K562 (cell line): ENCODE results near the gene CD300LB. TPM values are rescaled to one million over a fixed set of nuclear protein-coding genes. Genes with fewer than 3 reads are reported as not detected.

Source experiments
- EP400 ChIP-seq: fragments of 450-650 bp; IDR thresholded peaks from 2 replicates; pipeline ENCODE4 v1.6.1; 2017; ENCODE audit warnings: antibody characterized with exemption, mild to moderate bottlenecking, moderate library complexity
- ETV6 ChIP-seq, 3 experiments: fragments of 150-350 bp in 1 of 3; sonication (generic) in 1 of 3; formaldehyde crosslinking in 1 of 3; IDR thresholded peaks; 2 replicates each; pipeline versions ENCODE4 v1.6.1 to v1.8.0; 2014 to 2022; ENCODE audit warnings: borderline replicate concordance in 2 of 3, low read depth in 2 of 3, antibody characterized with exemption in 1 of 3, low read length in 1 of 3, mild to moderate bottlenecking in 1 of 3, missing genetic modification reagents in 1 of 3
- FOSL1 ChIP-seq: fragments of 200-800 bp; sonication (Bioruptor generic); conservative IDR thresholded peaks from 2 replicates; pipeline ENCODE4 v1.6.1; 2016; ENCODE audit warnings: missing genetic modification characterization, missing compliant biosample characterization
- LARP7 ChIP-seq: fragments of 450-650 bp; IDR thresholded peaks from 2 replicates; pipeline ENCODE4 v1.6.1; 2016
- NCOA6 ChIP-seq: fragments of 450-650 bp; IDR thresholded peaks from 2 replicates; pipeline ENCODE4 v1.6.1; 2017; ENCODE audit warnings: mild to moderate bottlenecking
- NELFE ChIP-seq: IDR thresholded peaks from 2 replicates; pipeline ENCODE4 v1.6.1; 2011; ENCODE audit warnings: mild to moderate bottlenecking; ENCODE audit not compliant: insufficient read depth, insufficient read length
- NR2C1 ChIP-seq, 2 experiments: fragments of 450-650 bp; IDR thresholded peaks; 2 replicates each; pipeline ENCODE4 v1.6.1; 2017; ENCODE audit warnings: mild to moderate bottlenecking in 2 of 2, antibody characterized with exemption in 1 of 2, inconsistent platforms in 1 of 2, missing compliant biosample characterization in 1 of 2, missing genetic modification characterization in 1 of 2
- POLR2G ChIP-seq: fragments of 200-400 bp; formaldehyde crosslinking; IDR thresholded peaks from 2 replicates; pipeline ENCODE4 v1.6.1; 2017; ENCODE audit warnings: low read depth, mild to moderate bottlenecking, antibody characterized with exemption, low read length, moderate library complexity
- POLR2H ChIP-seq: IDR thresholded peaks from 2 replicates; pipeline ENCODE4 v1.6.1; 2016; ENCODE audit warnings: missing genetic modification characterization, low read depth, mild to moderate bottlenecking, control low read depth, missing compliant biosample characterization, moderate library complexity
- SMARCB1 ChIP-seq: IDR thresholded peaks from 2 replicates; pipeline ENCODE4 v1.6.1; 2011; ENCODE audit warnings: improper control_type of control experiment, low read depth; ENCODE audit not compliant: insufficient read length
- SRSF7 ChIP-seq: fragments of 200-400 bp; formaldehyde crosslinking; optimal IDR thresholded peaks from 2 replicates; pipeline ENCODE3; 2017; ENCODE audit warnings: mild to moderate bottlenecking, low read depth, low read length
- U2AF2 ChIP-seq: fragments of 200-400 bp; formaldehyde crosslinking; optimal IDR thresholded peaks from 2 replicates; pipeline ENCODE3; 2017; ENCODE audit warnings: low read depth, mild to moderate bottlenecking, low read length
- ZNF780A ChIP-seq: fragments of 250-450 bp; sonication (Bioruptor Pico); IDR thresholded peaks from 2 replicates; pipeline ENCODE4 v1.5.0; 2021; ENCODE audit warnings: mild to moderate bottlenecking
- polyA plus RNA-seq, 8 experiments: library from polyadenylated mRNA; depleted of rRNA in 4 of 8; stranded (reverse) in 5 of 8; unstranded in 3 of 8; fragments of >200 nt; fragmentation: Nextera tagmentation in 2 of 8; fragmentation: Illumina TruSeq in 1 of 8; extraction: Ambion mirVana in 2 of 8; extraction: Trizol in 1 of 8; gene quantifications; 2 replicates each; pipeline versions ENCODE4 v1.2.1 to v1.2.3, GENCODE V29; 2011 to 2014; ENCODE audit warnings: inconsistent platforms in 1 of 8, missing spikeins in 1 of 8
- total RNA-seq, 7 experiments: library from RNA; depleted of rRNA in 6 of 7; stranded (reverse); fragments of >200 nt in 6 of 7; fragmentation: Illumina TruSeq in 2 of 7; extraction: Trizol in 2 of 7; gene quantifications; 2 replicates each; pipeline versions ENCODE4 v1.2.1 to v1.2.3, GENCODE V29; 2011 to 2021; ENCODE audit warnings: low replicate concordance in 1 of 7
- TF ChIP-seq, protein P1 (sequence below), 2 experiments: fragments of 450-650 bp; formaldehyde crosslinking in 1 of 2; IDR thresholded peaks; 2 replicates each; pipeline versions ENCODE4 v1.4.0 to v1.6.1; 2014 to 2020; ENCODE audit warnings: mild to moderate bottlenecking in 2 of 2, borderline replicate concordance in 1 of 2, low read depth in 1 of 2
- TF ChIP-seq, protein P2 (sequence below): sonication (generic); formaldehyde crosslinking; IDR thresholded peaks from 2 replicates; pipeline ENCODE4 v1.9.0; 2022; ENCODE audit warnings: mild to moderate bottlenecking, missing genetic modification reagents
- TF ChIP-seq, protein P3 (sequence below): fragments of 250-450 bp; sonication (Bioruptor Pico); IDR thresholded peaks from 2 replicates; pipeline ENCODE4 v1.5.0; 2020; ENCODE audit warnings: mild to moderate bottlenecking, borderline replicate concordance

The CD300LB gene
- total and polyA plus RNA-seq, 9 of the 15 experiments (the other 6 are each of a cell fraction or from before 2014, with no cell fraction given): not detected

DNA sequence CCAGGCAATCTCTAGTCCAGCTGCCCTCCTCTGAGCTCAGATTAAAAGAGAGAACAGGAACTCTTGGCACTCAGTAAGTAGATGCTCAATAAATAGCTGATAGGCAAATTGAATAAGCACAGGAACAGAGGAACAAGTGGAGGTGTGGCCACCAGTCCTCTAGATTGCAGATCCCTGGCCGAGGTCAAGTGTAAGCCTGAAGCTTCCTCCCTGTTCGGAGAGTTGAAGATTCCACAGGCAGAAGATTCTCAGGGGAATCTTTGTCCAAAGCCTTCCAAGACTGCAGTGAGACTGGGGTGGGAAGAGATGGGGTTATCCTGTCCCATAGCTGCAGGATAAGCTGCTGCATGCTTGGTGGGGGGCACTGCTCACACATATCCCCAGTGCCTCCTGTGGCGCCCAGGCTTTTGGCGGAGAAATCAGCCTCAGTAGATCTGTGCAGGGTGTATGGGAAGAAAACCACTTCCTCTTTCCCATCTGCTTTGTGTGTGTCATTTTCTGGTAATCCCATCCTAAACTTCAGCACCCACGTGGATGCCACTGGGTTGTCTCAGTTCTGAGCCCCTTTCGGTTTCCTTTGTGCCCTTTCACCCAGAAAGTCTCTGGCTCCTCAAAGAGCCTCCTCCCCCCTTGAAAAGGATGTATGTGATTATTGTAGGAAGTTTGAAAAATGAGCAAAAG is 52.7 kb downstream of the CD300LB start (continued):
- TF ChIP-seq, protein P1, sequence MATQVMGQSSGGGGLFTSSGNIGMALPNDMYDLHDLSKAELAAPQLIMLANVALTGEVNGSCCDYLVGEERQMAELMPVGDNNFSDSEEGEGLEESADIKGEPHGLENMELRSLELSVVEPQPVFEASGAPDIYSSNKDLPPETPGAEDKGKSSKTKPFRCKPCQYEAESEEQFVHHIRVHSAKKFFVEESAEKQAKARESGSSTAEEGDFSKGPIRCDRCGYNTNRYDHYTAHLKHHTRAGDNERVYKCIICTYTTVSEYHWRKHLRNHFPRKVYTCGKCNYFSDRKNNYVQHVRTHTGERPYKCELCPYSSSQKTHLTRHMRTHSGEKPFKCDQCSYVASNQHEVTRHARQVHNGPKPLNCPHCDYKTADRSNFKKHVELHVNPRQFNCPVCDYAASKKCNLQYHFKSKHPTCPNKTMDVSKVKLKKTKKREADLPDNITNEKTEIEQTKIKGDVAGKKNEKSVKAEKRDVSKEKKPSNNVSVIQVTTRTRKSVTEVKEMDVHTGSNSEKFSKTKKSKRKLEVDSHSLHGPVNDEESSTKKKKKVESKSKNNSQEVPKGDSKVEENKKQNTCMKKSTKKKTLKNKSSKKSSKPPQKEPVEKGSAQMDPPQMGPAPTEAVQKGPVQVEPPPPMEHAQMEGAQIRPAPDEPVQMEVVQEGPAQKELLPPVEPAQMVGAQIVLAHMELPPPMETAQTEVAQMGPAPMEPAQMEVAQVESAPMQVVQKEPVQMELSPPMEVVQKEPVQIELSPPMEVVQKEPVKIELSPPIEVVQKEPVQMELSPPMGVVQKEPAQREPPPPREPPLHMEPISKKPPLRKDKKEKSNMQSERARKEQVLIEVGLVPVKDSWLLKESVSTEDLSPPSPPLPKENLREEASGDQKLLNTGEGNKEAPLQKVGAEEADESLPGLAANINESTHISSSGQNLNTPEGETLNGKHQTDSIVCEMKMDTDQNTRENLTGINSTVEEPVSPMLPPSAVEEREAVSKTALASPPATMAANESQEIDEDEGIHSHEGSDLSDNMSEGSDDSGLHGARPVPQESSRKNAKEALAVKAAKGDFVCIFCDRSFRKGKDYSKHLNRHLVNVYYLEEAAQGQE (IDR thresholded peaks at IDR 0.05; ENCODE audit: borderline replicate concordance): no peak
- TF ChIP-seq, protein P1 (CRISPR knock-in tag; IDR thresholded peaks at IDR 0.05; ENCODE audit: low read depth): no peak
- TF ChIP-seq EP400 (no peak), LARP7 (no peak), FOSL1 (tag) (0 out of 2 replicates have a peak, but pooled peaks have one; percentile 16), POLR2H (tag) (no peak), SMARCB1 (no peak), NELFE (no peak), POLR2G (no peak), U2AF2 (no peak), NR2C1 (IDR thresholded peaks at IDR 0.05) (no peak), NR2C1 (tag; IDR thresholded peaks at IDR 0.05) (no peak), ZNF780A (CRISPR knock-in tag) (no peak), ETV6 (IDR thresholded peaks at IDR 0.05; ENCODE audit: borderline replicate concordance in 1 of 2, low read depth in 2 of 2, low read length in 1 of 2) (0 out of 4 replicates have a peak, but pooled peaks of 1 of the 2 experiments have one; percentile 14), ETV6 (CRISPR knock-in tag; IDR thresholded peaks at IDR 0.05; ENCODE audit: borderline replicate concordance) (no peak), SRSF7 (no peak), NCOA6 (no peak)
- TF ChIP-seq, protein P2, sequence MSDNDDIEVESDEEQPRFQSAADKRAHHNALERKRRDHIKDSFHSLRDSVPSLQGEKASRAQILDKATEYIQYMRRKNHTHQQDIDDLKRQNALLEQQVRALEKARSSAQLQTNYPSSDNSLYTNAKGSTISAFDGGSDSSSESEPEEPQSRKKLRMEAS: peak; percentile 57
- TF ChIP-seq, protein P3, sequence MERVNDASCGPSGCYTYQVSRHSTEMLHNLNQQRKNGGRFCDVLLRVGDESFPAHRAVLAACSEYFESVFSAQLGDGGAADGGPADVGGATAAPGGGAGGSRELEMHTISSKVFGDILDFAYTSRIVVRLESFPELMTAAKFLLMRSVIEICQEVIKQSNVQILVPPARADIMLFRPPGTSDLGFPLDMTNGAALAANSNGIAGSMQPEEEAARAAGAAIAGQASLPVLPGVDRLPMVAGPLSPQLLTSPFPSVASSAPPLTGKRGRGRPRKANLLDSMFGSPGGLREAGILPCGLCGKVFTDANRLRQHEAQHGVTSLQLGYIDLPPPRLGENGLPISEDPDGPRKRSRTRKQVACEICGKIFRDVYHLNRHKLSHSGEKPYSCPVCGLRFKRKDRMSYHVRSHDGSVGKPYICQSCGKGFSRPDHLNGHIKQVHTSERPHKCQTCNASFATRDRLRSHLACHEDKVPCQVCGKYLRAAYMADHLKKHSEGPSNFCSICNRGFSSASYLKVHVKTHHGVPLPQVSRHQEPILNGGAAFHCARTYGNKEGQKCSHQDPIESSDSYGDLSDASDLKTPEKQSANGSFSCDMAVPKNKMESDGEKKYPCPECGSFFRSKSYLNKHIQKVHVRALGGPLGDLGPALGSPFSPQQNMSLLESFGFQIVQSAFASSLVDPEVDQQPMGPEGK (CRISPR knock-in tag): no peak
